H1 (cell line): ENCODE results near the gene CREG2.

Experiments
- ATF3 ChIP-seq: IDR thresholded peaks from 2 replicates; pipeline ENCODE4 v1.6.1; 2011; ENCODE audit warnings: low read depth, mild to moderate bottlenecking, low read length; ENCODE audit not compliant: insufficient read depth
- CHD1 ChIP-seq: IDR thresholded peaks from 2 replicates; pipeline ENCODE4 v1.6.1; 2012; ENCODE audit warnings: low read depth, low read length, improper control_type of control experiment
- CHD7 ChIP-seq: fragments of 300-600 bp; sonication (generic); IDR thresholded peaks from 2 replicates; pipeline ENCODE4 v1.7.1; 2012; ENCODE audit warnings: low read length, moderate library complexity, mild to moderate bottlenecking, inconsistent platforms; ENCODE audit not compliant: insufficient replicate concordance
- CREB1 ChIP-seq: IDR thresholded peaks from 2 replicates; pipeline ENCODE4 v1.6.1; 2012; ENCODE audit warnings: inconsistent platforms
- CTCF ChIP-seq, 3 experiments: IDR thresholded peaks; 1 replicate in 2 of 3; 2 replicates in 1 of 3; pipeline versions ENCODE4 v1.5.1 to v1.6.1; 2011; ENCODE audit warnings: low read length in 3 of 3, mild to moderate bottlenecking in 3 of 3, inconsistent platforms in 2 of 3, low read depth in 1 of 3, moderate library complexity in 1 of 3; ENCODE audit not compliant: insufficient read depth in 1 of 3; ENCODE audit errors: control extremely low read depth in 1 of 3
- EGR1 ChIP-seq: IDR thresholded peaks from 2 replicates; pipeline ENCODE4 v1.6.1; 2011; ENCODE audit warnings: low read depth, low read length, borderline replicate concordance
- JUND ChIP-seq: IDR thresholded peaks from 2 replicates; pipeline ENCODE4 v1.6.1; 2011; ENCODE audit warnings: mild to moderate bottlenecking, improper control_type of control experiment, low read length
- POLR2A ChIP-seq, 2 experiments: IDR thresholded peaks; 1 replicate in 1 of 2; 2 replicates in 1 of 2; pipeline ENCODE4 v1.6.1; 2011; ENCODE audit warnings: low read depth in 2 of 2, low read length in 2 of 2, mild to moderate bottlenecking in 2 of 2; ENCODE audit errors: control extremely low read depth in 1 of 2
- POLR2AphosphoS5 ChIP-seq: IDR thresholded peaks from 2 replicates; pipeline ENCODE4 v1.6.1; 2011; ENCODE audit warnings: low read depth, low read length
- SRF ChIP-seq: IDR thresholded peaks from 2 replicates; pipeline ENCODE4 v1.6.1; 2011; ENCODE audit warnings: mild to moderate bottlenecking, low read depth, low read length, moderate library complexity
- TAF1 ChIP-seq: IDR thresholded peaks from 2 replicates; pipeline ENCODE4 v1.6.1; 2011; ENCODE audit warnings: mild to moderate bottlenecking, low read depth, low read length
- TCF12 ChIP-seq: IDR thresholded peaks from 2 replicates; pipeline ENCODE4 v1.6.1; 2011; ENCODE audit warnings: low read depth, mild to moderate bottlenecking, low read length
- USF2 ChIP-seq: IDR thresholded peaks from 2 replicates; pipeline ENCODE4 v1.6.1; 2011; ENCODE audit warnings: low read length, improper control_type of control experiment
- YY1 ChIP-seq: IDR thresholded peaks from 2 replicates; pipeline ENCODE4 v1.6.1; 2011; ENCODE audit warnings: low read depth, mild to moderate bottlenecking, low read length

GRCh38 chr2:101372792-101373191, 14.5 kb downstream of the CREG2 start:
- TF ChIP-seq USF2 (no peak), YY1 (no peak), CTCF (IDR thresholded peaks at IDR 0.05; ENCODE audit: control extremely low read depth in 1 of 3, insufficient read depth in 1 of 3, low read depth in 1 of 3, low read length in 3 of 3) (no peak), SRF (no peak), TAF1 (no peak), POLR2A (IDR thresholded peaks at IDR 0.05; ENCODE audit: control extremely low read depth in 1 of 2, low read depth in 2 of 2, low read length in 2 of 2) (no peak), CHD7 (no peak), POLR2AphosphoS5 (no peak), EGR1 (no peak), TCF12 (no peak), CREB1 (no peak), JUND (no peak), ATF3 (no peak), CHD1 (no peak)
